ENCODE data around the gene WHAMM.
"Not testable (repeated sequence)": the region's sequence is repeated elsewhere in the genome, so short reads cannot be mapped to it uniquely, and the experiment has no call there.

Gene WHAMM

GRCh38 chr15:82808634-82809041 lies 790 bp upstream of the WHAMM start:
- in situ Hi-C loops (cut with MboI; ENCODE audit: low sequenced_read_pairs, unreplicated experiment) = no loop called here
- no peak for TF ChIP-seq CTCF (IDR thresholded peaks at IDR 0.05; ENCODE audit: borderline replicate concordance, control extremely low read depth, extremely low read depth, insufficient read depth, missing control alignments)
- no peak for DNase-seq (ENCODE audit: low spot score)

- in situ Hi-C loops (cut with MboI; ENCODE audit: low sequenced_read_pairs, unreplicated experiment) = no loop called here
- DNase-seq (ENCODE audit: low spot score) = no peak
- TF ChIP-seq CTCF (IDR thresholded peaks at IDR 0.05; ENCODE audit: borderline replicate concordance, control extremely low read depth, extremely low read depth, insufficient read depth, missing control alignments) = no peak
Observed at GRCh38 chr15:82810061-82810889, 847 bp downstream of the WHAMM start.

GRCh38 chr15:82810890-82811426 lies 1.5 kb downstream of the WHAMM start:
- no peak for DNase-seq (ENCODE audit: low spot score)
- TF ChIP-seq CTCF (IDR thresholded peaks at IDR 0.05; ENCODE audit: borderline replicate concordance, control extremely low read depth, extremely low read depth, insufficient read depth, missing control alignments) = no peak
- in situ Hi-C loops (cut with MboI; ENCODE audit: low sequenced_read_pairs, unreplicated experiment) = no loop called here

- TF ChIP-seq CTCF (IDR thresholded peaks at IDR 0.05; ENCODE audit: borderline replicate concordance, control extremely low read depth, extremely low read depth, insufficient read depth, missing control alignments) = no peak
- in situ Hi-C loops (cut with MboI; ENCODE audit: low sequenced_read_pairs, unreplicated experiment) = no loop called here
- no peak for DNase-seq (ENCODE audit: low spot score)
Observed at GRCh38 chr15:82812994-82813393, 3.6 kb downstream of the WHAMM start.

GRCh38 chr15:82820128-82820527 lies 10.7 kb downstream of the WHAMM start:
- in situ Hi-C loops (cut with MboI; ENCODE audit: low sequenced_read_pairs, unreplicated experiment) = no loop called here
- TF ChIP-seq CTCF (IDR thresholded peaks at IDR 0.05; ENCODE audit: borderline replicate concordance, control extremely low read depth, extremely low read depth, insufficient read depth, missing control alignments) = no peak
- DNase-seq (ENCODE audit: low spot score) = no peak

- in situ Hi-C loops (cut with MboI; ENCODE audit: low sequenced_read_pairs, unreplicated experiment) = not testable (repeated sequence)
Observed at GRCh38 chr15:82821396-82821795, 12.0 kb downstream of the WHAMM start.

GRCh38 chr15:82821851-82822250 lies 12.4 kb downstream of the WHAMM start:
- DNase-seq (ENCODE audit: low spot score); in situ Hi-C loops (cut with MboI; ENCODE audit: low sequenced_read_pairs, unreplicated experiment): not testable (repeated sequence)

More at GRCh38 chr15:82821396-82821795, 12.0 kb downstream of the WHAMM start:
- not testable (repeated sequence) for DNase-seq (ENCODE audit: low spot score)

Measured in GM13976 (cell line).